Neuronal stem cell (in vitro differentiated cells): ENCODE measurements around the gene ABHD16B.

ENCODE experiments used
- DNase-seq: peaks from one replicate; pipeline ENCODE4 v3.0.0-alpha.2; 2013; ENCODE audit warnings: low spot score
- H2AFZ ChIP-seq: one replicate; pipeline ENCODE4 v1.6.1; 2013; ENCODE audit warnings: mild to moderate bottlenecking, low read length, inconsistent platforms
- H2AK5ac ChIP-seq: 2 replicates; pipeline ENCODE4 v1.6.1; 2013; ENCODE audit warnings: low read depth, mild to moderate bottlenecking, inconsistent platforms, low read length, moderate library complexity, mixed read lengths
- H2BK120ac ChIP-seq: 2 replicates; pipeline ENCODE4 v1.6.1; 2013; ENCODE audit warnings: low read depth, mild to moderate bottlenecking, inconsistent platforms, low read length, moderate library complexity, mixed read lengths
- H2BK12ac ChIP-seq: one replicate; pipeline ENCODE4 v1.6.1; 2013; ENCODE audit warnings: low read length, inconsistent platforms
- H2BK15ac ChIP-seq: 2 replicates; pipeline ENCODE4 v1.6.1; 2013; ENCODE audit warnings: mild to moderate bottlenecking, low read length, inconsistent platforms, mixed read lengths
- H2BK5ac ChIP-seq: one replicate; pipeline ENCODE4 v1.6.1; 2013; ENCODE audit warnings: inconsistent platforms, mild to moderate bottlenecking, low read length, moderate library complexity
- H3K14ac ChIP-seq: one replicate; pipeline ENCODE4 v1.6.1; 2013; ENCODE audit warnings: low read length, inconsistent platforms
- H3K18ac ChIP-seq: 2 replicates; pipeline ENCODE4 v1.6.1; 2013; ENCODE audit warnings: low read length, inconsistent platforms
- H3K23ac ChIP-seq: 2 replicates; pipeline ENCODE4 v1.6.1; 2013; ENCODE audit warnings: low read depth, mild to moderate bottlenecking, mixed read lengths, low read length, inconsistent platforms; ENCODE audit not compliant: poor library complexity
- H3K27ac ChIP-seq: replicated peaks from 3 replicates; pipeline ENCODE4 v1.5.1; 2013; ENCODE audit warnings: low read length, inconsistent platforms
- H3K27me3 ChIP-seq, 3 experiments: 2 replicates each; pipeline ENCODE4 v1.6.1; 2013; ENCODE audit warnings: low read length in 3 of 3, mild to moderate bottlenecking in 2 of 3, inconsistent platforms in 1 of 3, low read depth in 1 of 3, mixed read lengths in 1 of 3, moderate library complexity in 1 of 3; ENCODE audit not compliant: control insufficient read depth in 3 of 3, insufficient read depth in 3 of 3
- H3K36me3 ChIP-seq, 2 donors: replicated peaks in 1 of 2; 2 replicates each; pipeline ENCODE4 v1.6.1; 2013; ENCODE audit warnings: low read length in 2 of 2; ENCODE audit not compliant: control insufficient read depth in 2 of 2, insufficient read depth in 2 of 2
- H3K4ac ChIP-seq: 2 replicates; pipeline ENCODE4 v1.6.1; 2013; ENCODE audit warnings: inconsistent platforms, mild to moderate bottlenecking, low read length, moderate library complexity
- H3K4me1 ChIP-seq, 2 donors: 1 replicate in 1 of 2; 2 replicates in 1 of 2; pipeline ENCODE4 v1.6.1; 2013; ENCODE audit warnings: low read length in 2 of 2, low read depth in 1 of 2; ENCODE audit not compliant: control insufficient read depth in 2 of 2, insufficient read depth in 1 of 2
- H3K4me2 ChIP-seq: one replicate; pipeline ENCODE4 v1.6.1; 2013; ENCODE audit warnings: mild to moderate bottlenecking, low read length, inconsistent platforms; ENCODE audit not compliant: insufficient read depth, poor library complexity, severe bottlenecking
- H3K4me3 ChIP-seq, 2 donors: 2 replicates each; pipeline ENCODE4 v1.5.1; 2013; ENCODE audit warnings: low read length in 2 of 2, mild to moderate bottlenecking in 2 of 2, inconsistent platforms in 1 of 2, moderate library complexity in 1 of 2
- H3K79me1 ChIP-seq: one replicate; pipeline ENCODE4 v1.6.1; 2013; ENCODE audit warnings: low read depth, mild to moderate bottlenecking, inconsistent platforms, low read length, moderate library complexity
- H3K9ac ChIP-seq: one replicate; pipeline ENCODE4 v1.6.1; 2013; ENCODE audit warnings: mild to moderate bottlenecking, low read depth, low read length, inconsistent platforms; ENCODE audit not compliant: poor library complexity
- H3K9me3 ChIP-seq, 2 donors: replicated peaks in 1 of 2; 2 replicates each; pipeline versions ENCODE3 to v1.6.1; 2013; ENCODE audit warnings: low read length in 2 of 2, mild to moderate bottlenecking in 2 of 2, inconsistent platforms in 1 of 2, low read depth in 1 of 2, mixed read lengths in 1 of 2, moderate library complexity in 1 of 2; ENCODE audit not compliant: control insufficient read depth in 2 of 2, insufficient read depth in 1 of 2
- H4K8ac ChIP-seq: one replicate; pipeline ENCODE4 v1.6.1; 2013; ENCODE audit warnings: low read depth, mild to moderate bottlenecking, inconsistent platforms, low read length, moderate library complexity
- H4K91ac ChIP-seq: one replicate; pipeline ENCODE4 v1.6.1; 2013; ENCODE audit warnings: low read length, low read depth, mild to moderate bottlenecking, inconsistent platforms; ENCODE audit not compliant: poor library complexity
- WGBS, 2 donors: extraction: QIAGEN DNeasy Blood & Tissue Kit; methylation state at CpG; one replicate each; pipeline ENCODE4 v1.1.7; 2013; ENCODE audit warnings: missing lambda C conversion rate in 2 of 2, mixed read lengths in 1 of 2; ENCODE audit not compliant: insufficient read length in 2 of 2, insufficient replicate concordance in 1 of 2; ENCODE audit errors: extremely low coverage in 2 of 2; 5-methylcytosine and 5-hydroxymethylcytosine counted together

The ABHD16B gene

GRCh38 chr20:63885264-63886053 is 24.2 kb downstream of the ABHD16B start:
- Histone ChIP-seq H3K4me3 (no peak overlapping the region), H3K36me3 (peaks cover 47 to 83% of the 10 kb centered on the region in 2 donors), H2BK12ac (no peak overlapping the region), H3K4ac (no peak overlapping the region), H2BK15ac (no peak overlapping the region), H3K4me1 (no peaks in the 10 kb centered on the region), H4K8ac (no peak overlapping the region), H3K9me3 (no peaks in the 10 kb centered on the region), H4K91ac (no peak overlapping the region), H3K4me2 (no peak overlapping the region), H3K27ac (no peak overlapping the region), H3K18ac (no peak overlapping the region), H2BK5ac (peak overlapping the region; percentile 20), H2BK120ac (no peak overlapping the region), H3K9ac (no peak overlapping the region), H2AFZ (no peak overlapping the region), H2AK5ac (no peak overlapping the region), H3K14ac (no peak overlapping the region), H3K23ac (no peak overlapping the region), H3K79me1 (peaks cover 11% of the 10 kb centered on the region), H3K27me3 (no peaks in the 10 kb centered on the region)
- no peak for DNase-seq
- WGBS, 2 donors: no CpG with 5 or more reads among the region's 27 CpGs

- Histone ChIP-seq H3K27me3 (no peaks in the 10 kb centered on the region), H2BK120ac (no peak overlapping the region), H3K27ac (no peak overlapping the region), H3K4ac (no peak overlapping the region), H3K18ac (no peak overlapping the region), H3K36me3 (peaks cover 48 to 86% of the 10 kb centered on the region in 2 donors), H3K9me3 (no peaks in the 10 kb centered on the region), H3K4me3 (no peak overlapping the region), H3K79me1 (peaks cover 11% of the 10 kb centered on the region), H2AK5ac (no peak overlapping the region), H3K9ac (no peak overlapping the region), H3K23ac (no peak overlapping the region), H2BK15ac (no peak overlapping the region), H3K4me2 (no peak overlapping the region), H4K91ac (no peak overlapping the region), H4K8ac (no peak overlapping the region), H3K4me1 (no peaks in the 10 kb centered on the region), H2BK5ac (no peak overlapping the region), H2AFZ (no peak overlapping the region), H3K14ac (no peak overlapping the region), H2BK12ac (no peak overlapping the region)
- no CpG with 5 or more reads among the region's 14 CpGs for WGBS, 2 donors
- no peak for DNase-seq
These were observed 24.7 kb downstream of the ABHD16B start for GRCh38 chr20:63886054-63886419.

GRCh38 chr20:63886921-63887320 is 25.6 kb downstream of the ABHD16B start:
- peaks cover 6% of the 10 kb centered on the region for H3K79me1 ChIP-seq
- no peak overlapping the region for H3K14ac ChIP-seq
- no peak overlapping the region for H3K9ac ChIP-seq
- no peaks in the 10 kb centered on the region for H3K27me3 ChIP-seq
- no peak overlapping the region for H2AK5ac ChIP-seq
- no peak overlapping the region for H2BK5ac ChIP-seq
- no peak overlapping the region for H3K4ac ChIP-seq
- H3K23ac ChIP-seq: no peak overlapping the region
- H4K8ac ChIP-seq: no peak overlapping the region
- WGBS, 2 donors: no CpG with 5 or more reads among the region's 11 CpGs
- H4K91ac ChIP-seq: no peak overlapping the region
- H2BK120ac ChIP-seq: no peak overlapping the region
- no peak overlapping the region for H3K4me3 ChIP-seq
- DNase-seq: no peak
- no peak overlapping the region for H2BK12ac ChIP-seq
- H3K4me1 ChIP-seq: no peaks in the 10 kb centered on the region
- H2BK15ac ChIP-seq: no peak overlapping the region
- no peak overlapping the region for H3K4me2 ChIP-seq
- no peak overlapping the region for H3K27ac ChIP-seq
- no peak overlapping the region for H3K18ac ChIP-seq
- H2AFZ ChIP-seq: no peak overlapping the region
- no peaks in the 10 kb centered on the region for H3K9me3 ChIP-seq
- H3K36me3 ChIP-seq: peaks cover 45 to 86% of the 10 kb centered on the region in 2 donors

- H3K4me2 ChIP-seq: no peak overlapping the region
- H4K8ac ChIP-seq: no peak overlapping the region
- H3K23ac ChIP-seq: peak overlapping the region; percentile 48
- no peaks in the 10 kb centered on the region for H3K27me3 ChIP-seq
- H3K4ac ChIP-seq: no peak overlapping the region
- peak overlapping the region; percentile 67 for H3K9ac ChIP-seq
- H4K91ac ChIP-seq: no peak overlapping the region
- no peak overlapping the region for H2AFZ ChIP-seq
- DNase-seq: no peak
- H2BK12ac ChIP-seq: peak overlapping the region; percentile 67
- H3K14ac ChIP-seq: peak overlapping the region; percentile 47
- no peak overlapping the region for H2AK5ac ChIP-seq
- peaks cover 3 to 4% of the 10 kb centered on the region in 2 donors for H3K4me1 ChIP-seq
- H3K9me3 ChIP-seq: no peaks in the 10 kb centered on the region
- H3K27ac ChIP-seq: no peak overlapping the region
- no peak overlapping the region for H3K18ac ChIP-seq
- peak overlapping the region; percentile 45 for H2BK5ac ChIP-seq
- H2BK15ac ChIP-seq: no peak overlapping the region
- peaks cover 3% of the 10 kb centered on the region for H3K79me1 ChIP-seq
- H3K4me3 ChIP-seq: no peak overlapping the region
- H2BK120ac ChIP-seq: no peak overlapping the region
- no CpG with 5 or more reads among the region's 25 CpGs for WGBS, 2 donors
- peaks cover 33 to 66% of the 10 kb centered on the region in 2 donors for H3K36me3 ChIP-seq
These were observed 28.2 kb downstream of the ABHD16B start for GRCh38 chr20:63889241-63890200.
